Vagina (tissue), 2 donors: ENCODE data around the gene MACF1.

Experiments
- CTCF ChIP-seq, 3 experiments: fragments of 450-650 bp in 2 of 3; fragments of 200-600 bp in 1 of 3; sonication (generic) in 1 of 3; IDR thresholded peaks; one replicate each; pipeline ENCODE4 v1.5.1; 2017 to 2019; ENCODE audit warnings: antibody characterized with exemption in 3 of 3, mild to moderate bottlenecking in 2 of 3, moderate library complexity in 2 of 3
- POLR2A ChIP-seq, 2 donors: fragments of 450-650 bp; IDR thresholded peaks; one replicate each; pipeline ENCODE4 v1.6.1; 2017; ENCODE audit warnings: antibody characterized with exemption in 2 of 2, mild to moderate bottlenecking in 2 of 2, moderate library complexity in 2 of 2

GRCh38 chr1:39359028-39359570 is 154.6 kb downstream of the MACF1 start:
- TF ChIP-seq CTCF (IDR thresholded peaks at IDR 0.05) (no peak), POLR2A (IDR thresholded peaks at IDR 0.05) (no peak)
